ENCODE results near the gene RAX2. TPM values are rescaled to one million over a fixed set of nuclear protein-coding genes. Genes with fewer than 3 reads are reported as not detected.
A peak's percentile ranks its signal among the peaks of the same experiment; 100 is the strongest.

Gene RAX2
- total and polyA plus RNA-seq, 9 of the 15 experiments (the other 6 are each of a cell fraction or from before 2014, with no cell fraction given) = not detected

- TF ChIP-seq RFX5 (IDR thresholded peaks at IDR 0.05; ENCODE audit: low read depth, low read length) (peak; percentile 82), FOXJ3 (CRISPR knock-in tag; IDR thresholded peaks at IDR 0.05) (no peak), SP1 (CRISPR knock-in tag; IDR thresholded peaks at IDR 0.05) (peak; percentile 99), RFX7 (CRISPR knock-in tag; IDR thresholded peaks at IDR 0.05) (no peak), RBM17 (IDR thresholded peaks at IDR 0.05; ENCODE audit: borderline replicate concordance, low read depth, low read length) (no peak), HMGN3 (IDR thresholded peaks at IDR 0.05; ENCODE audit: borderline replicate concordance, extremely low read depth, insufficient read length, low read depth, low read length) (peak; percentile 99), ZNF3 (CRISPR knock-in tag; IDR thresholded peaks at IDR 0.05) (no peak), ZNF324 (CRISPR knock-in tag; IDR thresholded peaks at IDR 0.05) (no peak), E4F1 (CRISPR knock-in tag; IDR thresholded peaks at IDR 0.05; ENCODE audit: borderline replicate concordance) (no peak), ZNF431 (CRISPR knock-in tag; IDR thresholded peaks at IDR 0.05) (no peak), ZNF584 (CRISPR knock-in tag; IDR thresholded peaks at IDR 0.05; ENCODE audit: low read depth) (no peak), RBFOX2 (IDR thresholded peaks at IDR 0.05; ENCODE audit: low read depth, low read length) (peak; percentile 39; the same call in 1 of the 2 replicates), EHMT2 (IDR thresholded peaks at IDR 0.05) (no peak), MXD1 (CRISPR knock-in tag; IDR thresholded peaks at IDR 0.05; ENCODE audit: borderline replicate concordance, poor library complexity, severe bottlenecking) (no peak), HLTF (IDR thresholded peaks at IDR 0.05) (no peak), CTBP1 (IDR thresholded peaks at IDR 0.05; ENCODE audit: borderline replicate concordance) (peak; percentile 93), JUNB (CRISPR knock-in tag; conservative IDR thresholded peaks at IDR 0.05) (no peak), THAP12 (CRISPR knock-in tag; IDR thresholded peaks at IDR 0.05) (no peak), CREM (IDR thresholded peaks at IDR 0.05; ENCODE audit: low read depth) (peak; percentile 85), PRDM10 (IDR thresholded peaks at IDR 0.05; ENCODE audit: partially characterized antibody) (peak; percentile 30)
Measured at GRCh38 chr19:3721131-3721886, 50.7 kb downstream of the RAX2 start (continued).

Measured in K562 (cell line).